ENCODE data around the gene DPH2. TPM values are rescaled to one million over a fixed set of nuclear protein-coding genes. Genes with fewer than 3 reads are reported as not detected.

DPH2 gene
- total RNA-seq, 1 donor from 2014 or later, result 9.5 TPM

DNA sequence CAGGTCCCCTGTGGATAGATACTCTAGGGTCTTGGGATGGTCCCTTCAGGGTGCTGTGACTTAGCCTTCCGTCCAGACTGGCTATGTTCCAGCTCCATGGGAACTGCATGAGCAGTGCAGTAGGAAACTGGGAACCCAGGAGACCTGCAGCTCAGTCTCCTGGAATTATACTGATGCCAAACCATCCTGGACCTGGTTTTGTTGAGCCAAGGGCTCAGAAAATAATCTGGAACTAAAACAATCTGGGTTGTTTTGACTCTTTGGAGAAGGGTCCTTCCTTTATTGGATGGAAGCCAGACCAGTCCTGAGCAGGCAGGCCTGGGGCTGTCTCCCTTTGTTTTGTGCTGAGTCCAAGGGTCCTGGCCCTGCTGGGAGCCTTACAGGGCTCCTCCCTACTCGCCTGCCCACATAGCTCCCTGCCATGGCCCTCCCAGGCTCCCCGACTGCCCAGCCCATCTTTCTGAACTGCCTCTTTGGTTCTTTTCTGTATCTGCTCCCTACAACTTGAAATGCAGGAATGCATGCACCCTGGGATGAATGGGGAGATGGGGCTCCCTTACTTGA lies 21.9 kb upstream of the DPH2 start:
- Histone ChIP-seq H3K79me2 (ENCODE audit: low read depth) (peaks cover 8% of the 10 kb centered on the region), H3K4me2 (peak overlapping the region; percentile 93), H2AFZ (replicated peaks) (no peak overlapping the region), H3K27me3 (no peaks in the 10 kb centered on the region), H3K36me3 (no peaks in the 10 kb centered on the region), H4K20me1 (ENCODE audit: low read depth) (peaks cover 9% of the 10 kb centered on the region), H3K4me1 (peaks cover 17% of the 10 kb centered on the region), H3K4me3 (peak overlapping the region; percentile 75), H3F3A (ENCODE audit: low read depth) (peaks cover 18% of the 10 kb centered on the region), H3K9ac (no peak overlapping the region), H3K9me3 (ENCODE audit: low read depth) (no peaks in the 10 kb centered on the region), H3K27ac (no peak overlapping the region)
- DNase-seq (ENCODE audit: low spot score), result no peak
- peak overlapping the region; percentile 58 for H3K27ac Mint-ChIP-seq
- peaks cover 2% of the 10 kb centered on the region for H3K27me3 Mint-ChIP-seq (ENCODE audit: insufficient read depth, low read depth)
- H3K36me3 Mint-ChIP-seq, result peaks cover 5% of the 10 kb centered on the region
- TF ChIP-seq EZH2 (IDR thresholded peaks at IDR 0.05), result no peak
- TF ChIP-seq EZH2phosphoT487 (IDR thresholded peaks at IDR 0.05), result no peak
- no peak for TF ChIP-seq CTCF (IDR thresholded peaks at IDR 0.05)
- H3K4me3 Mint-ChIP-seq, result peak overlapping the region; percentile 90
- H3K9me3 Mint-ChIP-seq, result no peaks in the 10 kb centered on the region
- peaks cover 24% of the 10 kb centered on the region for H3K4me1 Mint-ChIP-seq

- H3K36me3 ChIP-seq, result no peaks in the 10 kb centered on the region
- TF ChIP-seq EZH2 (IDR thresholded peaks at IDR 0.05) (no peak), EZH2phosphoT487 (IDR thresholded peaks at IDR 0.05) (no peak), CTCF (IDR thresholded peaks at IDR 0.05) (no peak)
- H3K9ac ChIP-seq, result no peak overlapping the region
- Mint-ChIP-seq H3K36me3 (peaks cover 5% of the 10 kb centered on the region), H3K27me3 (ENCODE audit: insufficient read depth, low read depth) (peaks cover 2% of the 10 kb centered on the region), H3K4me3 (no peak overlapping the region), H3K4me1 (peaks cover 31% of the 10 kb centered on the region), H3K9me3 (no peaks in the 10 kb centered on the region), H3K27ac (peak overlapping the region; percentile 36)
- peaks cover 23% of the 10 kb centered on the region for H3F3A ChIP-seq (ENCODE audit: low read depth)
- no peak for DNase-seq (ENCODE audit: low spot score)
- peaks cover 23% of the 10 kb centered on the region for H4K20me1 ChIP-seq (ENCODE audit: low read depth)
- H3K27ac ChIP-seq, result no peak overlapping the region
- H3K9me3 ChIP-seq (ENCODE audit: low read depth), result no peaks in the 10 kb centered on the region
- H2AFZ ChIP-seq (replicated peaks), result no peak overlapping the region
- no peak overlapping the region for H3K4me2 ChIP-seq
- H3K4me1 ChIP-seq, result peaks cover 24% of the 10 kb centered on the region
- H3K79me2 ChIP-seq (ENCODE audit: low read depth), result peaks cover 14% of the 10 kb centered on the region
- H3K27me3 ChIP-seq, result no peaks in the 10 kb centered on the region
- H3K4me3 ChIP-seq, result no peak overlapping the region
Measured at GRCh38 chr1:43949678-43950077, 20.1 kb upstream of the DPH2 start.

- TF ChIP-seq EZH2 (IDR thresholded peaks at IDR 0.05) (no peak), EZH2phosphoT487 (IDR thresholded peaks at IDR 0.05) (no peak), CTCF (IDR thresholded peaks at IDR 0.05) (no peak)
- no peak overlapping the region for H3K4me2 ChIP-seq
- H3K27ac ChIP-seq, result no peak overlapping the region
- H3K79me2 ChIP-seq (ENCODE audit: low read depth), result peaks cover 14% of the 10 kb centered on the region
- peaks cover 17% of the 10 kb centered on the region for H3F3A ChIP-seq (ENCODE audit: low read depth)
- no peaks in the 10 kb centered on the region for H3K27me3 ChIP-seq
- H3K36me3 ChIP-seq, result no peaks in the 10 kb centered on the region
- H3K9me3 ChIP-seq (ENCODE audit: low read depth), result no peaks in the 10 kb centered on the region
- Mint-ChIP-seq H3K27me3 (ENCODE audit: insufficient read depth, low read depth) (peaks cover 2% of the 10 kb centered on the region), H3K4me1 (peaks cover 23% of the 10 kb centered on the region), H3K27ac (no peak overlapping the region), H3K4me3 (no peak overlapping the region), H3K9me3 (no peaks in the 10 kb centered on the region), H3K36me3 (peaks cover 5% of the 10 kb centered on the region)
- no peak overlapping the region for H3K9ac ChIP-seq
- DNase-seq (ENCODE audit: low spot score), result no peak
- peaks cover 19% of the 10 kb centered on the region for H3K4me1 ChIP-seq
- no peak overlapping the region for H2AFZ ChIP-seq (replicated peaks)
- H4K20me1 ChIP-seq (ENCODE audit: low read depth), result peaks cover 23% of the 10 kb centered on the region
- H3K4me3 ChIP-seq, result no peak overlapping the region
Measured at GRCh38 chr1:43951021-43951985, 18.5 kb upstream of the DPH2 start.

Measured in neural progenitor cell (in vitro differentiated cells).